Tibial nerve (tissue), 4 donors: Measurements from ENCODE around the gene YBEY. TPM values are rescaled to one million over a fixed set of nuclear protein-coding genes. Genes with fewer than 3 reads are reported as not detected.

Experiments used
- DNase-seq, 2 donors: peaks; one replicate each; pipeline ENCODE4 v3.0.0-alpha.2; 2019; ENCODE audit warnings: low spot score in 2 of 2
- H3K27ac ChIP-seq, 4 donors: fragments of 200-600 bp; sonication (generic) in 3 of 4; one replicate each; pipeline ENCODE4 v1.5.1; 2017 to 2019; ENCODE audit warnings: mild to moderate bottlenecking in 1 of 4
- H3K27me3 ChIP-seq, 2 donors: fragments of 200-600 bp; sonication (generic) in 1 of 2; one replicate each; pipeline versions ENCODE4 v1.5.1 to v1.6.0; 2017 to 2019
- H3K36me3 ChIP-seq, 3 donors: fragments of 200-600 bp; sonication (generic); one replicate each; pipeline ENCODE4 v1.5.1; 2018 to 2019
- H3K4me1 ChIP-seq, 4 donors: fragments of 200-600 bp; sonication (generic) in 3 of 4; one replicate each; pipeline ENCODE4 v1.5.1; 2017 to 2019
- H3K4me3 ChIP-seq, 4 donors: fragments of 200-600 bp; sonication (generic) in 3 of 4; one replicate each; pipeline ENCODE4 v1.5.1; 2017 to 2019; ENCODE audit warnings: mild to moderate bottlenecking in 1 of 4, moderate library complexity in 1 of 4
- H3K9me3 ChIP-seq, 4 donors: fragments of 200-600 bp; sonication (generic) in 3 of 4; one replicate each; pipeline ENCODE4 v1.5.1; 2017 to 2019
- CTCF ChIP-seq, 5 experiments: fragments of 200-600 bp in 3 of 5; fragments of 450-650 bp in 2 of 5; sonication (generic) in 3 of 5; IDR thresholded peaks; one replicate each; pipeline ENCODE4 v1.5.1; 2016 to 2019; ENCODE audit warnings: antibody characterized with exemption in 5 of 5, mild to moderate bottlenecking in 3 of 5, moderate library complexity in 2 of 5
- EP300 ChIP-seq, 2 donors: sonication (generic); formaldehyde crosslinking; IDR thresholded peaks; one replicate each; pipeline ENCODE4 v1.6.1; 2017; ENCODE audit warnings: antibody characterized with exemption in 2 of 2, mild to moderate bottlenecking in 1 of 2
- POLR2A ChIP-seq, 2 donors: fragments of 450-650 bp; IDR thresholded peaks; one replicate each; pipeline ENCODE4 v1.6.1; 2017; ENCODE audit warnings: antibody characterized with exemption in 2 of 2, mild to moderate bottlenecking in 2 of 2, moderate library complexity in 2 of 2
- WGBS, 2 donors: methylation state at CpG; one replicate each; pipeline ENCODE4 v1.1.5; 2018; 5-methylcytosine and 5-hydroxymethylcytosine counted together
- total RNA-seq, 4 donors: library from RNA; depleted of rRNA; stranded (reverse); fragments of >200 nt; gene quantifications; one replicate each; pipeline ENCODE4 v1.1.0, GENCODE V29; 2016

The YBEY gene
- total RNA-seq, 4 donors from 2014 or later = 6.7 to 20.1 (median 15.5) TPM

DNA sequence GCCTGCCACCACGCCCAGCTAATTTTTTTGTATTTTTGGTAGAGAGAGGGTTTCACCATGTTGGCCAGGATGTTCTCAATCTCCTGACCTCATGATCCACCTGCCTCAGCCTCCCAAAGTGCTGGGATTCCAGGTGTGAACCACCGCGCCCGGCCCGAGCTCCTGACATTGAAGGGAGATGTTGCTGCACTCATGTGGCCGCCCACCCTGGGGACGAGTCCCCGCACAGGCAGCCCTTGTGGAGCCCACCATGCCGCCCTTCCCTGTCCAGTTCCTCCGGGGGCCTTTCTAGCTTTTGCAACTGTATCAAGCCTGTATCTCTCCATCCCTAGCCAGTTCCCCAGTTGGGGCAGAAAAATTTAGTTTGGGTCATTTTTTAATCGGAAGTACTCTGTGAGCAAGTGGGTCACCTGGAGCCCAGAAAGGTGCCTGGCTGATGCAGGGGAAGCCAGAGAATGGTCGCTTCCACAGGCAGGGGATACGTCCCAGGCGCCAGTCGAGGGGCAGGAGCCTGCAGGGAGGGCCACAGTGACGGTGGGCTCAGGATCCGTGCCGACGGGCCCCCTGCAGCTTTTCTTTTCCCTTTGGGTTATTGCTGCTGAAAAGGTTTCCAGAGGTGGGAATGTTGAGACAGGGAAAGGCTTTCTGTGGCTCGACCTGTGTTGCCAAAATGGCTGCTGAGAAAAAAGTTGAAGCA is 58.2 kb downstream of the YBEY start:
- TF ChIP-seq EP300 (IDR thresholded peaks at IDR 0.05) (no peak), POLR2A (IDR thresholded peaks at IDR 0.05) (no peak), CTCF (IDR thresholded peaks at IDR 0.05) (no peak)
- no peak overlapping the region for H3K27ac ChIP-seq
- no peak overlapping the region for H3K4me3 ChIP-seq
- H3K36me3 ChIP-seq = peaks cover 2 to 70% (median 11%) of the 10 kb centered on the region in 3 donors
- no peaks in the 10 kb centered on the region for H3K9me3 ChIP-seq
- H3K4me1 ChIP-seq = no peaks in the 10 kb centered on the region
- no peaks in the 10 kb centered on the region for H3K27me3 ChIP-seq
- 96 to 98% methylated on average over 20 of the region's 20 CpGs for WGBS, 2 donors
- DNase-seq = no peak

- Histone ChIP-seq H3K4me1 (no peaks in the 10 kb centered on the region), H3K36me3 (peaks cover 2 to 70% (median 11%) of the 10 kb centered on the region in 3 donors), H3K4me3 (no peak overlapping the region), H3K27ac (no peak overlapping the region), H3K9me3 (no peaks in the 10 kb centered on the region), H3K27me3 (no peaks in the 10 kb centered on the region)
- DNase-seq = no peak
- 90 to 91% methylated on average over 14 of the region's 14 CpGs for WGBS, 2 donors
- no peak for TF ChIP-seq CTCF (IDR thresholded peaks at IDR 0.05)
- no peak for TF ChIP-seq EP300 (IDR thresholded peaks at IDR 0.05)
- no peak for TF ChIP-seq POLR2A (IDR thresholded peaks at IDR 0.05)
Observed at GRCh38 chr21:46345861-46346260, 59.7 kb downstream of the YBEY start.

DNA sequence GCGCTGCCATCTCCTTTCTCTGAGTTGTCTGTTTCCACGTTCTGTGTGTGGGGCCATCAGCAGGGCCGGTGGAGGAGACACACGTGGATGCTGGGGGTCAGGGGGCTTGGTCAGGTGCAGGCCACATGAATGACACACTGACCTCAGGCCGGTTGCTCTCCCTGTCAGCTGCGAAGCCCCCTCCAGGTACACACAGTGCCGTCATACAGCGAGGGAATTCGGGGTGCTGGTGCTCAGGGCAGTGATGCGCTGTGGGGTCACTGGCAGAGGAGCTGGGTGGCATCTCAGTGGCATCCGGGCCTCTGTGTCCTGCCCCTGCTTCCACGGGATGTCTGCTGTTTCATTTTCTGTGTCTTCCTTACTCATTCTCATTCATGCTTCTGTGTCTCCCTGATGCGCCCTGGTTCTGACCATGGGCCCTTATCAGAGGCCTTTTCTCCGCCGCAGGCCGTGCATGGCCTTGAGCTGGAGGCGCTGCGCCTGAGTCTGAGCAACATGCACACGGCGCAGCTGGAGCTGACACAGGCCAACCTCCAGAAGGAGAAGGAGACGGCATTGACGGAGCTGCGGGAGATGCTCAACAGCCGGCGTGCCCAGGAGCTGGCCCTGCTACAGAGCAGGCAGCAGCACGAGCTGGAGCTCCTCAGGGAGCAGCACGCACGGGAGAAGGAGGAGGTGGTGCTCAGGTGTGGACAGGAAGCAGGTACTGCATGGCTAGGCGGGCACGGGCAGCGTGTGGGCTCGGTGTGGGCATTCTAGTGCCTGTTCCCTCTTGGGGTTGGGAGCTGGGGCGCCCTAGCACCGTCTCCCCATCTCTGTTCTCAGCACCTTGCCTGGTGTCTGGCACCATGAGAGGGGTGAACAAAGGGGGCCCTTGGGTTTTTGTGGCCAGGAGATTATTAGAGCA is 60.4 kb downstream of the YBEY start:
- Histone ChIP-seq H3K4me3 (no peak overlapping the region), H3K36me3 (peaks cover 2 to 74% (median 11%) of the 10 kb centered on the region in 3 donors), H3K27me3 (no peaks in the 10 kb centered on the region), H3K9me3 (no peaks in the 10 kb centered on the region), H3K27ac (no peak overlapping the region), H3K4me1 (no peaks in the 10 kb centered on the region)
- 92 to 96% methylated on average over 34 of the region's 34 CpGs for WGBS, 2 donors
- no peak for TF ChIP-seq CTCF (IDR thresholded peaks at IDR 0.05)
- TF ChIP-seq EP300 (IDR thresholded peaks at IDR 0.05) = no peak
- no peak for TF ChIP-seq POLR2A (IDR thresholded peaks at IDR 0.05)
- DNase-seq = no peak

DNA sequence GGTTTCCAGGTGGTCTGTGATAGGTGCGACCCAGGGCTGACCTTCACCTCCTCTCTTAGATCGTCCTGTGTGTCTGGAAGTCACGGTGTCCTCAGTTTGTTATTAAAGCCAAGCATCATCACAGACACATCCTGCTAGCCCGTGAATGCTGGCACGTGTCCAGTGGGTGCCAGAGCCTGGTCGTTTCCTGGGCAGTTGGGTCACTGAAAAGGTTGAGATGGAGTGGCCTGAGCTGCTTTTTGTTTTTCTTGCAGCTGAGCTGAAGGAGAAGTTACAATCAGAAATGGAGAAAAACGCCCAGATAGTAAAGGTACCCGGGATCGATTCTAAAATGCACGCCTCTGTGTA is 61.0 kb downstream of the YBEY start:
- DNase-seq = no peak
- H3K27ac ChIP-seq = no peak overlapping the region
- no peaks in the 10 kb centered on the region for H3K4me1 ChIP-seq
- H3K36me3 ChIP-seq = peaks cover 2 to 77% (median 16%) of the 10 kb centered on the region in 3 donors
- no peaks in the 10 kb centered on the region for H3K9me3 ChIP-seq
- no peak for TF ChIP-seq POLR2A (IDR thresholded peaks at IDR 0.05)
- TF ChIP-seq EP300 (IDR thresholded peaks at IDR 0.05) = no peak
- no peak for TF ChIP-seq CTCF (IDR thresholded peaks at IDR 0.05)
- WGBS, 2 donors = 68 to 69% methylated on average over 10 of the region's 10 CpGs
- H3K4me3 ChIP-seq = no peak overlapping the region
- no peaks in the 10 kb centered on the region for H3K27me3 ChIP-seq

Other genes with a start within 250 kb of the YBEY start
- gene COL6A2, start 188.2 kb upstream of the YBEY start, total RNA-seq = 1,000 to 10,000 TPM in 1 of 4 donors, 100 to 1,000 TPM in 3; 470 to 1,210 (median 744) TPM
- gene FTCD, start 130.8 kb upstream of the YBEY start, total RNA-seq = 10 to 100 TPM in 1 of 4 donors, 1 to 10 TPM in 3; 2.2 to 21.2 (median 2.5) TPM
- gene SPATC1L, start 101.9 kb upstream of the YBEY start, total RNA-seq = 10 to 100 TPM in 1 of 4 donors, 1 to 10 TPM in 3; 4.5 to 12.9 (median 8.0) TPM
- 100 to 1,000 TPM in 1 of 4 donors, 10 to 100 TPM in 3; 69.3 to 132 (median 80.6) TPM for gene LSS, start 57.6 kb upstream of the YBEY start, total RNA-seq
- 100 to 1,000 TPM; 112 to 180 (median 146) TPM for gene MCM3AP, start 731 bp upstream of the YBEY start, total RNA-seq
- gene C21orf58, start 37.5 kb downstream of the YBEY start, total RNA-seq = 10 to 100 TPM in 1 of 4 donors, 1 to 10 TPM in 3; 2.2 to 11.1 (median 3.0) TPM
- 10 to 100 TPM; 42.8 to 58.6 (median 45.9) TPM for gene PCNT, start 37.8 kb downstream of the YBEY start, total RNA-seq
- 10 to 100 TPM; 55.5 to 67.2 (median 59.8) TPM for gene DIP2A, start 172.5 kb downstream of the YBEY start, total RNA-seq